HUES48 (cell line): ENCODE measurements around the gene CRY2.
"Not testable (repeated sequence)": the region's sequence is repeated elsewhere in the genome, so short reads cannot be mapped to it uniquely, and the experiment has no call there.

Experiments used
- H3K27ac ChIP-seq: one replicate; pipeline ENCODE4 v1.7.0; 2013; ENCODE audit warnings: low read depth, low read length, inconsistent platforms
- H3K27me3 ChIP-seq: 2 replicates; pipeline ENCODE4 v1.6.1; 2013; ENCODE audit warnings: mild to moderate bottlenecking, low read length; ENCODE audit not compliant: control insufficient read depth, insufficient read depth
- H3K36me3 ChIP-seq: 2 replicates; pipeline ENCODE4 v1.6.1; 2013; ENCODE audit warnings: low read length; ENCODE audit not compliant: control insufficient read depth, insufficient read depth
- H3K4me1 ChIP-seq: 2 replicates; pipeline ENCODE4 v1.6.1; 2013; ENCODE audit warnings: mild to moderate bottlenecking, low read length; ENCODE audit not compliant: control insufficient read depth, insufficient read depth
- H3K4me3 ChIP-seq: 2 replicates; pipeline ENCODE4 v1.5.1; 2013; ENCODE audit warnings: mild to moderate bottlenecking, low read depth, low read length
- H3K9ac ChIP-seq: 2 replicates; pipeline ENCODE4 v1.6.1; 2013; ENCODE audit warnings: mild to moderate bottlenecking, low read depth, low read length, moderate library complexity
- H3K9me3 ChIP-seq: 2 replicates; pipeline ENCODE4 v1.6.1; 2013; ENCODE audit warnings: low read length; ENCODE audit not compliant: control insufficient read depth, insufficient read depth

The CRY2 gene

GRCh38 chr11:45901626-45902025 lies 54.4 kb downstream of the CRY2 start:
- H3K36me3 ChIP-seq, result peaks cover 31% of the 10 kb centered on the region
- H3K4me3 ChIP-seq, result no peak overlapping the region
- no peaks in the 10 kb centered on the region for H3K9me3 ChIP-seq
- peaks cover 8% of the 10 kb centered on the region for H3K27me3 ChIP-seq
- H3K4me1 ChIP-seq, result peaks cover 14% of the 10 kb centered on the region; the same call in 1 of the 2 replicates
- no peak overlapping the region for H3K27ac ChIP-seq
- no peak overlapping the region for H3K9ac ChIP-seq

- H3K9ac ChIP-seq, result no peak overlapping the region
- H3K4me3 ChIP-seq, result no peak overlapping the region
- peaks cover 31% of the 10 kb centered on the region for H3K36me3 ChIP-seq
- no peak overlapping the region for H3K27ac ChIP-seq
- peaks cover 10% of the 10 kb centered on the region; the same call in 1 of the 2 replicates for H3K4me1 ChIP-seq
- H3K27me3 ChIP-seq, result peaks cover 8% of the 10 kb centered on the region
- H3K9me3 ChIP-seq, result no peaks in the 10 kb centered on the region
Observed at GRCh38 chr11:45902452-45903380, 55.4 kb downstream of the CRY2 start.

- H3K4me1 ChIP-seq, result peaks cover 3% of the 10 kb centered on the region; the same call in 1 of the 2 replicates
- no peak overlapping the region for H3K27ac ChIP-seq
- H3K36me3 ChIP-seq, result peaks cover 32% of the 10 kb centered on the region
Observed at GRCh38 chr11:45904309-45904915, 57.1 kb downstream of the CRY2 start.

GRCh38 chr11:45905095-45905494 lies 57.8 kb downstream of the CRY2 start:
- H3K9ac ChIP-seq, result no peak overlapping the region
- H3K36me3 ChIP-seq, result peaks cover 37% of the 10 kb centered on the region
- no peak overlapping the region for H3K4me3 ChIP-seq
- H3K27ac ChIP-seq, result no peak overlapping the region
- H3K27me3 ChIP-seq, result peaks cover 8% of the 10 kb centered on the region
- peaks cover 3% of the 10 kb centered on the region; the same call in 1 of the 2 replicates for H3K4me1 ChIP-seq
- no peaks in the 10 kb centered on the region for H3K9me3 ChIP-seq

More at GRCh38 chr11:45904309-45904915, 57.1 kb downstream of the CRY2 start:
- H3K9ac ChIP-seq, result no peak overlapping the region
- H3K4me3 ChIP-seq, result no peak overlapping the region
- H3K9me3 ChIP-seq, result no peaks in the 10 kb centered on the region
- peaks cover 8% of the 10 kb centered on the region for H3K27me3 ChIP-seq

- H3K27ac ChIP-seq, H3K4me1 ChIP-seq, H3K27me3 ChIP-seq, H3K9me3 ChIP-seq, H3K4me3 ChIP-seq, H3K9ac ChIP-seq: not testable (repeated sequence)
- H3K36me3 ChIP-seq, result peaks cover 38% of the 10 kb centered on the region
Observed at GRCh38 chr11:45905576-45905975, 58.3 kb downstream of the CRY2 start.

- H3K27ac ChIP-seq, result no peak overlapping the region
- peaks cover 43% of the 10 kb centered on the region for H3K36me3 ChIP-seq
- H3K27me3 ChIP-seq, result no peaks in the 10 kb centered on the region; the same call in 1 of the 2 replicates
- no peak overlapping the region for H3K9ac ChIP-seq
- no peaks in the 10 kb centered on the region for H3K9me3 ChIP-seq
- no peaks in the 10 kb centered on the region for H3K4me1 ChIP-seq
- H3K4me3 ChIP-seq, result no peak overlapping the region
Observed at GRCh38 chr11:45906096-45906682, 58.9 kb downstream of the CRY2 start.

GRCh38 chr11:45906965-45907611 lies 59.8 kb downstream of the CRY2 start, which contains the start of gene FREY1:
FREY1 (minus strand) TSS chr11:45907271; CDS start chr11:45907245, 26 bp downstream.
- Histone ChIP-seq H3K9me3 (no peaks in the 10 kb centered on the region), H3K4me3 (no peak within 1 kb of the TSS), H3K9ac (no peak within 1 kb of the TSS), H3K27me3 (no peaks in the 10 kb centered on the region), H3K36me3 (peaks cover 47% of the 10 kb centered on the region), H3K4me1 (no peaks in the 10 kb centered on the region), H3K27ac (no peak within 1 kb of the TSS)

GRCh38 chr11:45907911-45908370 lies 60.7 kb downstream of the CRY2 start:
- no peaks in the 10 kb centered on the region for H3K9me3 ChIP-seq
- H3K9ac ChIP-seq, result no peak overlapping the region
- no peaks in the 10 kb centered on the region for H3K27me3 ChIP-seq
- H3K4me3 ChIP-seq, result no peak overlapping the region
- H3K4me1 ChIP-seq, result no peaks in the 10 kb centered on the region
- H3K27ac ChIP-seq, result no peak overlapping the region
- peaks cover 45% of the 10 kb centered on the region for H3K36me3 ChIP-seq

- Histone ChIP-seq H3K4me1 (no peaks in the 10 kb centered on the region), H3K27ac (no peak overlapping the region), H3K27me3 (no peaks in the 10 kb centered on the region), H3K9ac (no peak overlapping the region), H3K9me3 (no peaks in the 10 kb centered on the region), H3K36me3 (peaks cover 45% of the 10 kb centered on the region), H3K4me3 (no peak overlapping the region)
Observed at GRCh38 chr11:45909594-45910475, 62.6 kb downstream of the CRY2 start.

GRCh38 chr11:45910623-45911022 lies 63.3 kb downstream of the CRY2 start:
- no peaks in the 10 kb centered on the region for H3K9me3 ChIP-seq
- no peaks in the 10 kb centered on the region for H3K4me1 ChIP-seq
- peaks cover 48% of the 10 kb centered on the region for H3K36me3 ChIP-seq
- H3K4me3 ChIP-seq, result no peak overlapping the region
- H3K27me3 ChIP-seq, result no peaks in the 10 kb centered on the region
- H3K27ac ChIP-seq, result no peak overlapping the region
- no peak overlapping the region for H3K9ac ChIP-seq
